WI38 (cell line): ENCODE data around the gene VIPR2.

Experiments used
- H3K4me3 ChIP-seq: 2 replicates; pipeline ENCODE4 v1.5.1; 2011; ENCODE audit warnings: low read depth, mild to moderate bottlenecking, control low read depth, low read length
- CTCF ChIP-seq: IDR thresholded peaks from 2 replicates; pipeline ENCODE4 v1.5.1; 2012; ENCODE audit warnings: low read depth, mild to moderate bottlenecking, control low read depth, low read length

VIPR2 gene

GRCh38 chr7:159042103-159042502 lies 102.6 kb downstream of the VIPR2 start:
- H3K4me3 ChIP-seq = no peak overlapping the region
- no peak for TF ChIP-seq CTCF

- TF ChIP-seq CTCF = no peak
- no peak overlapping the region for H3K4me3 ChIP-seq
These were observed 103.6 kb downstream of the VIPR2 start for GRCh38 chr7:159040912-159041711.

- no peak for TF ChIP-seq CTCF
- H3K4me3 ChIP-seq = no peak overlapping the region
These were observed 104.5 kb downstream of the VIPR2 start for GRCh38 chr7:159040146-159040545.

GRCh38 chr7:159039716-159040115 lies 105.0 kb downstream of the VIPR2 start:
- TF ChIP-seq CTCF = no peak
- H3K4me3 ChIP-seq = no peak overlapping the region

GRCh38 chr7:159038066-159038465 lies 106.6 kb downstream of the VIPR2 start:
- no peak overlapping the region for H3K4me3 ChIP-seq
- TF ChIP-seq CTCF = no peak

- no peak for TF ChIP-seq CTCF
- no peak overlapping the region for H3K4me3 ChIP-seq
These were observed 107.6 kb downstream of the VIPR2 start for GRCh38 chr7:159036916-159037605.

GRCh38 chr7:159035571-159036073 lies 109.0 kb downstream of the VIPR2 start:
- no peak for TF ChIP-seq CTCF
- H3K4me3 ChIP-seq = no peak overlapping the region
